ENCODE measurements around the gene CALN1.
"Not testable (repeated sequence)": the region's sequence is repeated elsewhere in the genome, so short reads cannot be mapped to it uniquely, and the experiment has no call there.

Gene CALN1

DNA sequence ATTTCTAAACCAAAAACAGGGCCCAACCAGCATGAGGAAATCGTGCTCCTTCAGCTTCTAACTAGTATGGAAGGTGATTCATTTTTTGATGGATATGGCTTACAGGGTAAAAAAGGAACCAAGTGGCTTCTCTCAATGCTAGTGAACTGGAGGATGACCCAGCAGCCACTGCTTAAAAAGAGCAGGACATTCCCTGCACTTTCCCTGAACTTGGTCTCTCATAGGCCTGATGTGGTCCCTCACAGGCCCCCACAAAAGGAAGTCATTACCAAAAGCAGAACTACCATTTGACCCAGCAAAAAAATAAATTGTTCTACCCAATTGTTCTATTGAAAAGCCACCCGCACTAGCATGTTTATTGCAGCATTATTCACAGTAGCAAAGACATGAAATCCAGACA is 188.8 kb downstream of the CALN1 start:
- in situ Hi-C loops (cut with HindIII; ENCODE audit: low pct_unique_long_range_greater_than_20kb, low sequenced_read_pairs) = no loop called here
- no peak for TF ChIP-seq JUND (IDR thresholded peaks at IDR 0.05; ENCODE audit: low read depth)
- DNase-seq (ENCODE audit: low read depth in 1 of 2, low spot score in 1 of 2) = no peak

DNA sequence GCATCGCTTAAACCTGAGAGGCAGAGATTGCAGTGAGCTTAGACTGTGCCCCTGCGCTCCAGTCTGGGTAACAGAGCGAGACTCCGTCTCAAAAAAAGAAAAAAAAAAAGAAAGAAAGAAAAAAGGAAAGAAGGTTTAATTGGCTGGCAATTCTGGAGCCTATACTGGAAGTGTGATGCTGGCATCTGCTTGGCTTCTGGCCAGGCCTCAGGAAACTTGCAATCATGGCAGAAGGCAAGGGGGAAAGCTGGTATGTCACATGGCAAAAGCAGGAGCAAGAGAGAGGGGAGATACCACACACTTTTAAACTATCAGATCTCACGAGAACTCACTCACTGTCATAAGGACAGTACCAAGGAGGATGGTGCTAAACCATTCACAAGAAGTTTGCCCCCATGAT is 190.0 kb downstream of the CALN1 start:
- in situ Hi-C loops (cut with HindIII; ENCODE audit: low pct_unique_long_range_greater_than_20kb, low sequenced_read_pairs) = no loop called here
- TF ChIP-seq JUND (IDR thresholded peaks at IDR 0.05; ENCODE audit: low read depth) = no peak
- no peak for DNase-seq (ENCODE audit: low read depth in 1 of 2, low spot score in 1 of 2)

DNA sequence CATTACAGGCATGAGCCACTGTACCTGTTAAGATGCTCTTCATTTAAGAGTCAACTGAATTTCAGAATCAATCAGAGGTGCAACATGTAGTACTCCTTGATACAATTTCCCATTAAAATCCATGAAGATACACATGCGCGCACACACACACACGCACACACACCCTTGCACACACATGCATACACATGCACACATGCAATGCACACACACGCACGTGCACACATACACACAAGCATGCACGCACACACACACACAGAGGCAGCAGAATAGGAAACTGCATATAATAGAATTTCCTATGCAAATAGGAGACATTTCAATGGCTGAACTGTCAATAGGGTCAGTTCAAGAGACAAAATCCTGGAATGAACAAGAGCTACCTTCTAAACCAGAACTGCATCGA is 192.6 kb downstream of the CALN1 start:
- no peak for TF ChIP-seq JUND (IDR thresholded peaks at IDR 0.05; ENCODE audit: low read depth)
- no peak for DNase-seq (ENCODE audit: low read depth in 1 of 2, low spot score in 1 of 2)
- in situ Hi-C loops (cut with HindIII; ENCODE audit: low pct_unique_long_range_greater_than_20kb, low sequenced_read_pairs) = no loop called here

DNA sequence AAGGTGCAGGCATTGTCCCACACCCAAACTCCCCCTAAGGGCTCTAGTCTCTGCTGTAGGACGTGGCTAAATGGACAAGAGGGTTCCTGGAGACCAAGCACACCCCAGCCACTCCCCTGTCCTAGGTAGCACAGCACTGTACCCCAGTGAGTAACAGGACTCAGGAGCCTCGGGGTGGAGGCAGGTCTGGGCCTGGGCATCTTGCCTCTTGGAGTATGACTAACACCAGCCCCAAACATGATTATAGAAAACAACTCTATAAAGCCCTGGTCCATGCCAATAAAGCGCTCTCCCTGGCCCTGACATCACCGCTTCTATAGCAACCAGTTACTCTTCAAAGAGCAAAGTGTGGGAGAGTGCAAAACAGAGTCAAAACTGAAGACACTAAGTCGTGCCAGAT is 195.0 kb downstream of the CALN1 start:
- in situ Hi-C loops (cut with HindIII; ENCODE audit: low pct_unique_long_range_greater_than_20kb, low sequenced_read_pairs) = no loop called here
- no peak for TF ChIP-seq JUND (IDR thresholded peaks at IDR 0.05; ENCODE audit: low read depth)
- DNase-seq (ENCODE audit: low read depth in 1 of 2, low spot score in 1 of 2) = no peak

DNA sequence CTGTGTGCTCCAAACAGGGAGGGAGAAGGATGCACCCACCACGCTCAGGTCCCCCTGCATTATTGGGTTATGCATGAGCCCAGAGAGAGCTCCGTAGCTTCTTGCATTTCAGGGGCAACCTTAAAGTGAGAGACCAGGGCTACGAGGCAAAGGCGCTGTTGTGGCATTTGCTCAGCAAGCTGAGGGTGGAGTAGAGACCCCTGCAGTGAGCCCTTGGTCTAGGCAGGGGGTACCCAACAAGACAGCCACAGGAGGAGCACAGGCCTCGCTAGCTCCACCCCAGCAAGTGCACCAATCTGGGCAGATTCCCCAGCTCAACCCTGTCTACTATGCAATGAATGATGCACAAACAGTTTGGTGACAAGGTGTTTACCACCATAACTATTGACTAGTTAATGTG is 198.4 kb downstream of the CALN1 start:
- no peak for DNase-seq (ENCODE audit: low read depth in 1 of 2, low spot score in 1 of 2)
- TF ChIP-seq JUND (IDR thresholded peaks at IDR 0.05; ENCODE audit: low read depth) = no peak
- in situ Hi-C loops (cut with HindIII; ENCODE audit: low pct_unique_long_range_greater_than_20kb, low sequenced_read_pairs) = no loop called here

DNA sequence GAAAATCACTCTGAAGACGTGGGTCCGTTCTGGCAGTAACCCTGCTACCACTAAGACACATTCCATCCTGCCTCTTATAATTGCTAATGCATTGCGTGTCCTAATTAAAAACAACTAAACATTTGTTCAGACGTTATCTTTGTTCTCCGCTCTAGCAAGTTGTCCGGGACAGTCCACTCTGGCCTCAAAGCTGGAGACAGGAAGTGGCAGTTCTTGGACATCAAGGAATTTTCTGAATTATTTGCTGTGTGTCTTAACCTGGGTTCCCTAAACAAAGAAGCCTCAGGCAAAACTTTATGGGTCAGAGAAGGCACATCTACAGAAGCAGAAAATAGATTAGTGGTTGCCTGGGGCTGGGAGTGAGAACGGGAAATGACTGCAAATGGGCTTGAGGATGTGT is 199.1 kb downstream of the CALN1 start:
- in situ Hi-C loops (cut with HindIII; ENCODE audit: low pct_unique_long_range_greater_than_20kb, low sequenced_read_pairs) = no loop called here
- DNase-seq (ENCODE audit: low read depth in 1 of 2, low spot score in 1 of 2) = no peak
- TF ChIP-seq JUND (IDR thresholded peaks at IDR 0.05; ENCODE audit: low read depth) = no peak

DNA sequence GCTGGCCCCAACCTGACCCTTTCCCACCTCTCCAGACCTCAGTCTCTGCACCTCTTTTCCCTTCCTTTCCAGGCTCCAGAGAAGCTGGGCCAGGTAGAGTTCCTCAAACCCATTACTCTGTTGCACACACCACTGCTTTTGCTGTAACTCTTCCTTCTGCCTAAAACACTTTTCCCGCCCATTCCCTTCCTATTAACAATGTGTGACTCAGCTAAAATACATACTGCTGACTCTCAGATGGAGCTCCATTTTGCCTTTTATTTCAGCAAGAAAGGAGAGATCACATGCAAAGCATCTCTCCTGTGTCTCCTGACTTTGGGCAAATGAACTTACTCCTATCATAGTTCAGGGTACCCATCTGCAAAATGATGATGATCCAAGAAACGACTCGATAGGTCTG is 201.0 kb downstream of the CALN1 start:
- no peak for TF ChIP-seq JUND (IDR thresholded peaks at IDR 0.05; ENCODE audit: low read depth)
- in situ Hi-C loops (cut with HindIII; ENCODE audit: low pct_unique_long_range_greater_than_20kb, low sequenced_read_pairs) = no loop called here
- no peak for DNase-seq (ENCODE audit: low read depth in 1 of 2, low spot score in 1 of 2)

DNA sequence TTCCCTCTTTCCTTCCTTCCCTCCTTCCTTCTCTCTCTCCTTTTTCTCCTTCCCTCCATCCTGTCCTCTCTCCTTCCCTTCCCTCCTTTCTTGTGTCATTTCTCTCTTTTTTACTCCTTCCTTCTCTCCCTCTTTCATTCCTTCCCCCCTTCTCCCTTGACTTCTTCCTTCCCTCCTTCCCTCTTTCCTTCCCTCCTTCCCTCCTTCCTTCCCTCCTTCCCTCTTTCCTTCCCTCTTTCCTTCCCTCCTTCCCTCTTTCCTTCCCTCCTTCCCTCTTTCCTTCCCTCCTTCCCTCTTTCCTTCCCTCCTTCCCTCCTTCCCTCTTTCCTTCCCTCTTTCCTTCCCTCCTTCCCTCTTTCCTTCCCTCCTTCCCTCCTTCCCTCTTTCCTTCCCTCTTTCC is 203.1 kb downstream of the CALN1 start:
- DNase-seq (ENCODE audit: low read depth in 1 of 2, low spot score in 1 of 2); in situ Hi-C loops (cut with HindIII; ENCODE audit: low pct_unique_long_range_greater_than_20kb, low sequenced_read_pairs): not testable (repeated sequence)

DNA sequence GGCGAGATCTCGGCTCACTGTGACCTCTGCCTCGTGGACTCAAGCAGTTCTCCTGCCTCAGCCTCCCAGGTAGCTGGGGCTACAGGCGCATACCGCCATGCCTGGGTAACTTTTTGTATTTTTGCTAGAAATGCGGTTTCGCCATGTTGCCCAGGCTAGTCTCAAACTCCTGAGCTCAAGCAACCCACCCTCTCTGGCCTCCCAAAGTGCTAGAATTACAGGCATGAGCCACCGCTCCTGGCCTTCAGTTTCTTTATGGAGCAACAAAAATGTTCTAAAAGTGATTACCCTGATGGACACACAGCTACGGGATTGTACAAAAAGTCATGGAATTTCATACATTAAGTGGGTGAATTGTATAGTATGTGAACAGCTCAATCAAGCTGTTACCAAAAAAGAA is 216.0 kb downstream of the CALN1 start:
- no peak for DNase-seq (ENCODE audit: low read depth in 1 of 2, low spot score in 1 of 2)
- in situ Hi-C loops (cut with HindIII; ENCODE audit: low pct_unique_long_range_greater_than_20kb, low sequenced_read_pairs) = no loop called here
- TF ChIP-seq JUND (IDR thresholded peaks at IDR 0.05; ENCODE audit: low read depth) = no peak

DNA sequence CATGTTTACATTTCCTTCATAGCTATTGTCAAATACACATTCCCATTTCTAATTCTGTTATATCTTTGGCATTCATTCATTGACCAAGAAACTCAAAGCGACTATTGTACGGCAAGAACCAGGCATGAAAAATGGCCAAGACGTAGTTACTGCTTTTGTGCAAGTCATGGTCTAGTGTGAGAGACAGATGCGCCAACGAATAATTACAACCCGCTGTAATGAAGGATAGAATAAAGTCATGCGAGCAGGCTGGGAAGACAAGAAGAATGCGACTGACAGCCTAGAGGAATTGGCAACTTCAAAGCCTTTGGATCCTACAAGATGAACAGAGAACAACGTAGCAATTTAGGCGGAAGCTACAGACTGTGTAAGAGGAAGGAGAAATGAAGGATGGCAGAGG is 221.2 kb downstream of the CALN1 start:
- in situ Hi-C loops (cut with HindIII; ENCODE audit: low pct_unique_long_range_greater_than_20kb, low sequenced_read_pairs) = no loop called here
- no peak for TF ChIP-seq JUND (IDR thresholded peaks at IDR 0.05; ENCODE audit: low read depth)
- DNase-seq (ENCODE audit: low read depth in 1 of 2, low spot score in 1 of 2) = no peak

DNA sequence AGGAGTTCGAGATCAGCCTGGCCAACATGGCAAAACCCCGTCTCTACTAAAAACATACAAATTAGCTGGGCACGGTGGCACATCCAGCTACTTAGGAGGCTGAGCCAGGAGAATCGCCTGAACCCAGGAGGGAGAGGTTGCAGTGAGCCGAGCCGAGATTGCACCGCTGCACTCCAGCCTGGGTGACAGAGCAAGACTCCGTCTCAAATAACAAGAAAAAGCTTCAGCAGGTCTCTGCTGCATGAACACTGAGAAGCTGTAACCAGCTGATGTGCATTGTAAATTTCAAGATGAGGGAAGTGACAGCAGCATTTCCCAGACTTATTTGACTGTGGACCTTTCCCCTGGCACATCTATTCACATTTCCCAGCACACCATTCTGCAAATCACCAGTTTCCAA is 222.0 kb downstream of the CALN1 start:
- TF ChIP-seq JUND (IDR thresholded peaks at IDR 0.05; ENCODE audit: low read depth) = no peak
- in situ Hi-C loops (cut with HindIII; ENCODE audit: low pct_unique_long_range_greater_than_20kb, low sequenced_read_pairs) = no loop called here
- no peak for DNase-seq (ENCODE audit: low read depth in 1 of 2, low spot score in 1 of 2)

DNA sequence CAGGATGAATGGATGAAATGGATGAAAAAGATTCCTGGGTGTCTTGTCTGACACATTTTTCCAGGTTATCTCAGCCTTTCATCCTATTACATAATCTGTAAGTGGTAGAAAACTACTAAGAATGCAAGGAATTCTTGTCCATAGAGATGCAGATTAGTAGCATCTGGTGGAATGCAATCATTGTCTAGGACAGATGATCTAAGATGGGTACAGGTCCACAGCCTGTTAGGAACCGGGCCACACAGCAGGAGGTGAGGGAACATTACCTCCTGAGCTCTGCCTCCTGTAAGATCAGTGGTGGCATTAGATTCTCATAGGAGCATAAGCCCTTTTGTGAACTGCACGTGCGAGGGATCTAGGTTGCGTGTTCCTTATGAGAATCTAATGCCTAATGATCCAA is 225.0 kb downstream of the CALN1 start:
- no peak for TF ChIP-seq JUND (IDR thresholded peaks at IDR 0.05; ENCODE audit: low read depth)
- DNase-seq (ENCODE audit: low read depth in 1 of 2, low spot score in 1 of 2) = no peak
- in situ Hi-C loops (cut with HindIII; ENCODE audit: low pct_unique_long_range_greater_than_20kb, low sequenced_read_pairs) = no loop called here

DNA sequence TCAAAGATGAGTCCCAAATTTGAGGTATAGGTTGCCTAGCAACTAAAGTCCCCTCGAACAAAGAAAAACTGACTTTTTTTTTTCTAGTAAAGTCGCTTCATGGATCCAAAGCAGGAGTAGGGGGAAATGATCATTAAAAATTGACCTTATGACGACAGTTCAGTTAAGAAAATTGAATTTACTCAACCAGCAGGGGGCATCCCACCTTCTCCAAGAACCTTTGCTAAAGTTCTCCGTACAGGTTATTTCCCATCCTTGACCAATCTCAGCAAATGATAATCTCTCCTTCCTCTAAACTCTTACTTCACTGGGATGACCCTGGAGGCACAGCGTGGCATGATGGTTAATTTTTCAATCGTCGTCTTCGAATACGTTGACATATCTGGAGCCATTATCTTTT is 228.3 kb downstream of the CALN1 start:
- in situ Hi-C loops (cut with HindIII; ENCODE audit: low pct_unique_long_range_greater_than_20kb, low sequenced_read_pairs) = no loop called here
- peak in 1 of 2 experiments; percentile 32 for DNase-seq (ENCODE audit: low read depth in 1 of 2, low spot score in 1 of 2)
- no peak for TF ChIP-seq JUND (IDR thresholded peaks at IDR 0.05; ENCODE audit: low read depth)

DNA sequence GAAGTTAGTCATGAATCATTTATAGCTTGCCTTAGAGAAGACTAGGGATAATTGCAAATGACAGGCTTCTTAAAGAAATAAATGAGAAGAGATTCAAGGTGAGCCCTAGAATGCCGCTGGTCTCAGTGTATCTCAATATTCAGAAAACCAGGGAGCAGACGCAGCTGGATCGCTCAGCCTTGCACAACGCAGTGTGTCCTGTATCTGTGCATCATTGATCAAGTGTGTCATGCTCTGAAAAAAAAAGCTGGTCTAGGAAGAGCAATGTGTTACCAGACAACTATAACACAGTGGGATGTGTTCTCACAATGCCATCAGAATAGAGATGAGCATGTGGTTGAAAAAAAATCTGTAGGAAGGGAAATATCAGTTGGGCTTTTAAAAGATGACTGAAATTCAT is 230.1 kb downstream of the CALN1 start:
- TF ChIP-seq JUND (IDR thresholded peaks at IDR 0.05; ENCODE audit: low read depth) = no peak
- in situ Hi-C loops (cut with HindIII; ENCODE audit: low pct_unique_long_range_greater_than_20kb, low sequenced_read_pairs) = no loop called here
- DNase-seq (ENCODE audit: low read depth in 1 of 2, low spot score in 1 of 2) = no peak

DNA sequence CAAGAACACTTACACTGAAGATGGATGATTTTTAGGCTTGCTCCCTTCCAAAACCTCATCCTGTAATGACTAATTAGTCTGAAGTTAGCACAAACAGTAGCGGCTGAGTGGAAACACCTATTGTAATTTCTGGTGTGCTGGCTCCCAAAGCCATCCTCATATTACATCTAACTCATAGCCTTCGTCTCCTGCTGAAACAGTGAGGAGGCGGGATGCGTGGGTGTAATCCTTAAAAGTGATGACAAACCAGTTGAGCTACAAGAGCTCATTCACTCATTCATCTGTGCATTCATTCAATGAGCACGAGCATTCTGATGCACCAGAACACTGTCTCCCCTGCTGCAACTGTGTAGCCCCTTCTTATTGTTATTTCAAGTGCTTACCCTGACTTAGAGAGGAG is 235.3 kb downstream of the CALN1 start:
- in situ Hi-C loops (cut with HindIII; ENCODE audit: low pct_unique_long_range_greater_than_20kb, low sequenced_read_pairs) = no loop called here
- TF ChIP-seq JUND (IDR thresholded peaks at IDR 0.05; ENCODE audit: low read depth) = no peak
- DNase-seq (ENCODE audit: low read depth in 1 of 2, low spot score in 1 of 2) = no peak

Measured in T47D (cell line).